Thyroid gland (tissue), 4 donors: Measurements from ENCODE around the gene CAPRIN1.

Source experiments
- CTCF ChIP-seq, 6 experiments: fragments of 200-600 bp in 3 of 6; fragments of 450-650 bp in 3 of 6; sonication (generic) in 3 of 6; IDR thresholded peaks; one replicate each; pipeline ENCODE4 v1.5.1; 2016 to 2019; ENCODE audit warnings: antibody characterized with exemption in 6 of 6, mild to moderate bottlenecking in 2 of 6, inconsistent platforms in 1 of 6, moderate library complexity in 1 of 6
- POLR2A ChIP-seq, 2 donors: fragments of 450-650 bp; IDR thresholded peaks; one replicate each; pipeline ENCODE4 v1.6.1; 2017; ENCODE audit warnings: antibody characterized with exemption in 2 of 2, mild to moderate bottlenecking in 2 of 2, moderate library complexity in 1 of 2

- TF ChIP-seq CTCF (IDR thresholded peaks at IDR 0.05) (no peak), POLR2A (IDR thresholded peaks at IDR 0.05) (no peak)
Measured at GRCh38 chr11:34055218-34056000, 3.9 kb downstream of the CAPRIN1 start.
